Bronchial epithelial cell (primary cell): ENCODE data around the gene CSNK1D. TPM values are rescaled to one million over a fixed set of nuclear protein-coding genes. Genes with fewer than 3 reads are reported as not detected.

Experiments
- DNase-seq: peaks from one replicate; pipeline ENCODE4 v3.0.0-alpha.2; 2010; ENCODE audit warnings: low read depth
- FAIRE-seq: peaks from 2 replicates; lab custom pipeline; 2011; peaks lifted over from hg19 to GRCh38; lab: Jason Lieb, UNC
- H3K27me3 ChIP-seq: 2 replicates; pipeline ENCODE4 v1.5.1; 2011; ENCODE audit warnings: low read length; ENCODE audit not compliant: control insufficient read depth, insufficient read depth
- H3K36me3 ChIP-seq: 2 replicates; pipeline ENCODE4 v1.5.1; 2011; ENCODE audit warnings: low read length; ENCODE audit not compliant: control insufficient read depth, insufficient read depth
- H3K4me3 ChIP-seq: 2 replicates; pipeline ENCODE4 v1.5.1; 2011; ENCODE audit warnings: mild to moderate bottlenecking, low read depth, low read length, control low read depth
- total RNA-seq: library from RNA; depleted of rRNA; stranded (reverse); fragments of >200 nt; gene quantifications from 2 replicates; pipeline ENCODE4 v1.2.1, GENCODE V29; 2014
- TF ChIP-seq, protein P1 (sequence below): IDR thresholded peaks from 2 replicates; pipeline ENCODE4 v1.5.1; 2011; ENCODE audit warnings: mild to moderate bottlenecking, moderate library complexity, low read length, control low read depth, inconsistent platforms; ENCODE audit not compliant: insufficient read depth, severe bottlenecking

CSNK1D gene
- total RNA-seq, 1 donor from 2014 or later = 72.4 TPM

DNA sequence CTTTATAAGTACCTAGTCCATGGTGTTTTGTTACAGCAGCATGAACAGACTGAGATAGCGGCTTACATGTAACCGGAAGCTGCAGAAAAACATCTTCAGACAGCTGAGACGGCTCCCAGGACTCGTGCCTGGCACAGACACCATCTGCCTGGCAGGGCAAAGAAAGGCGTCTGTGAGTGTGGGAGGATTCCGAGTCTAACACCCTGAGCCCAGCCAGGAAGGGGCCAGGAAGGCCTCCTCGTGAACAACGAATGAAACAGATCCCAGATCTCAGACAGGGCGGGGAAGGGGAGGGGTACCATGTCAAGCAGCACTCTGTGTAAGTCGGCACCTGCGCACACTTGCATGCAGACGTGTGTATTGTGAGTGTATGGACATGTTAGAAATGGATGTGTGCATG is 4.4 kb upstream of the CSNK1D start:
- H3K4me3 ChIP-seq = no peak overlapping the region
- TF ChIP-seq, protein P1, sequence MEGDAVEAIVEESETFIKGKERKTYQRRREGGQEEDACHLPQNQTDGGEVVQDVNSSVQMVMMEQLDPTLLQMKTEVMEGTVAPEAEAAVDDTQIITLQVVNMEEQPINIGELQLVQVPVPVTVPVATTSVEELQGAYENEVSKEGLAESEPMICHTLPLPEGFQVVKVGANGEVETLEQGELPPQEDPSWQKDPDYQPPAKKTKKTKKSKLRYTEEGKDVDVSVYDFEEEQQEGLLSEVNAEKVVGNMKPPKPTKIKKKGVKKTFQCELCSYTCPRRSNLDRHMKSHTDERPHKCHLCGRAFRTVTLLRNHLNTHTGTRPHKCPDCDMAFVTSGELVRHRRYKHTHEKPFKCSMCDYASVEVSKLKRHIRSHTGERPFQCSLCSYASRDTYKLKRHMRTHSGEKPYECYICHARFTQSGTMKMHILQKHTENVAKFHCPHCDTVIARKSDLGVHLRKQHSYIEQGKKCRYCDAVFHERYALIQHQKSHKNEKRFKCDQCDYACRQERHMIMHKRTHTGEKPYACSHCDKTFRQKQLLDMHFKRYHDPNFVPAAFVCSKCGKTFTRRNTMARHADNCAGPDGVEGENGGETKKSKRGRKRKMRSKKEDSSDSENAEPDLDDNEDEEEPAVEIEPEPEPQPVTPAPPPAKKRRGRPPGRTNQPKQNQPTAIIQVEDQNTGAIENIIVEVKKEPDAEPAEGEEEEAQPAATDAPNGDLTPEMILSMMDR = no peak
- no peaks in the 10 kb centered on the region for H3K36me3 ChIP-seq
- FAIRE-seq = no peak
- no peaks in the 10 kb centered on the region for H3K27me3 ChIP-seq
- no peak for DNase-seq

DNA sequence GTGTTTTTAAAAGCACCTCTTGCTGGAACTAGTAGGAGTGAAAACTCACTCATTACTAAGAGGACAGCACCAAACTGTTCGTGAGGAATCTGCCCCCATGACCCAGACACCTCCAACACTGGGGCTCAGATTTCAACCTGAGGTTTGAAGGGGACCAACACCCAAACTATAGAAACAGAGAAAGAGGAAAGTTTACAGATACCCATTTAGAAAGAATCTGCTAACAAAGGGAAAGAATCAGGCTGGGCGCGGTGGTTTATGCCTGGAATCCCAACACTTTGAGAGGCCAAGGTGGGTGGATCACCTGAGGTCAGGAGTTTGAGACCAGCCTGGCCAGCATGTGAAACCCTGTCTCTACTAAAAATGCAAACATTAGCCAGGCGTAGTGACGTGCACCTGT is 3.4 kb upstream of the CSNK1D start:
- DNase-seq = no peak
- Histone ChIP-seq H3K36me3 (no peaks in the 10 kb centered on the region), H3K27me3 (no peaks in the 10 kb centered on the region), H3K4me3 (no peak overlapping the region)
- TF ChIP-seq, protein P1 = no peak
- no peak for FAIRE-seq

DNA sequence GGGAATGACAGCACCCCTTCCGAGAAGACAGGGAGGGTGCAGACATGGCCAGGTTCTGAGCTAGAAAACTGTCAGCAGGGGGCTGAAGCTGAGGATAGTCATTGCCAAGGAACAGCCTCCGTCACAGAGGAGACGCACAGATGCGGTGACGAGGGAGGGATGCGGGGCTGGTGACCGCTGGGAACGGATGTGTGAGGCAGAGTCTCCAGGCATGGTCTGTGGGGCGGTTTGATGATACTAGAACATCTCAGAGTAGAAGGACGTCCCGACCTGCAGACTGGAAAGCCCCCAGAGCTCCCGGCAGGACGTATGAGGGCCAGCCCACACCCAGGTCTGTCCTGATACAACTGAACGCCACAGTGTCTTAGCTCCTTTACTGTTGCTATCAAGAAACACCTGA is 1.8 kb upstream of the CSNK1D start:
- Histone ChIP-seq H3K27me3 (no peaks in the 10 kb centered on the region), H3K4me3 (no peak overlapping the region), H3K36me3 (peaks cover 9% of the 10 kb centered on the region)
- TF ChIP-seq, protein P1 = no peak
- no peak for DNase-seq
- no peak for FAIRE-seq

DNA sequence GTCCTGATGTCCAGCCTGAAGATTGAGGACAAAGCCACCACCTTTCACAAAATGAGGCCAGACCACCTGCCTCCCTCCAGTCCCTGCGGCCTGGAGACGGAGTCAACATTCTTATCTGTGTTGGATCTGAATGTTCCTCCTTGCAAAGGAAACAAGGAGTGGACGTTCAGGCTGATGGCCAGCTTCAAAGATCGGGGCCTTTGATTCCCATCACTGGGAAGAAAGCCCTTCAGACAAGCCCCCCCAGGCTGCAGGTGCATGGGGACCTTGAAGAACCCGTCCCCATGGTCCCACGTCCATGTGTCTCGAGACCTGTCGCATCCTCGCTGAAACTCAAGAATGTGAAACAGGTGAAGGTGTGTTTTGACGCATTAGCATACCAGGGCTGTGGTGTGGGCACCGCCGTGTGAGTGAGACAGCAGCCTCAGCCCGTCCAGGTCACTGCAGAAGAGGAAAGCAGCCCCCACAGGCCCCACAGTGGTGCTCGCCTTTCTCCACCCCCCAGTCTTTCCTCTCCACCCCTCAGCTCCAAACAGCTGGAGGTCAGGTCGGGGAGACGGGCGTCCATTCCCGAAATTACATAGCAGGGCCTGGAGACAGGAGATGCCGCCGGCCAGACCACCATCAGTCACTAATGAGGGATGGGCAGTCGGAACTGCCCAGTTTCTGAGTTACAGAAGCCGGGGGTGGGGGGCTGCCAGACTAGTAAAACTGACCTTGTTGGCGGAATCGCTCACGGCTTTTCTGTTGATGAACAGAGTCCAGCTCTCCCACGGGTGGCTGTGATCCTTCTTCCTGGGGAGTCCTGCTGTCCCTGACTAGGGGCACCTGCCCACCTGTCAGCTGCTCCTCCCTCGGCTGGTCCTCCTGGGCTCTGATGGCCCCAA is 877 bp upstream of the CSNK1D start:
- Histone ChIP-seq H3K36me3 (peaks cover 9% of the 10 kb centered on the region), H3K4me3 (peak overlapping the region; percentile 84), H3K27me3 (no peaks in the 10 kb centered on the region)
- DNase-seq (no peak), FAIRE-seq (no peak)
- TF ChIP-seq, protein P1 = no peak

DNA sequence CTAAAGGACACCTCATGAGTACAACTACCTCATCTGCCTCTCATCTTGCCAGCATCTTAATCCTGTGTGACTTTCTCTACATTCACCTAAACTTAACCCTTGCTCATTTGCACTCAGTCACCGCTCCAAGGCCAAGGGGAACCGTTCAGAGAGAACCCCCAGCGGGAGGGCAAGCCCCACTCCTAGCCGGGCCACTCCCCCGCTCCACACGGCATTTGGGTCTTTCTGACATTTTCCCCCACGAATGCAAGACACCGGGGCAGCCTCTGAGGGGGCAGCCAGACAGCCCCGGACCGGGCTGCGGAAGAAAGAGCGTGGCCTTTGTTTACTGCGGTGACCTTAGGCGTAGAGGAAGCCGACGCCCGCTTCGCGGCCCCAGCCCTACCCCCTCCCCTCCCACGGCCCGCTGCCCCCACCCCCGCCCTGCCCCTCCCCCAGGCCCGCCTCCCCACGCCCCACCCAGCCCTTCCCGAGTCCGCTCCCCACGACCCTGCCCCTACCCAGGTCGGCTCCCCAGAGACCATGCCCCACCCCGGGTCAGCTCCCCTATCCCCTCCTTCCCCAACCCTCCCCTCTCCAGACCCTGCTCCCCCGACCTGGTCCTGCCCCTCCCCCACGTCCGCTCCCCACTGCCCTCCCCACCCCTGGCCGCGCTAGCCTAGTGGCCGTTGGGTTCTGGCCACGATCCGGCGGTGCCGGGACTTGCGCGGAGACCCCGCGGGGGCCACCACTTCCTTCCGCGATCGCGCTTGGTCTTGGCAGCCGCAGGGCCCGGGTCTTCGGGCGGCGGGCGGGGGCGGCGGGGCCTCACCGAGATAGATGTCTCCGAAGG is 789 bp downstream of the CSNK1D start:
- TF ChIP-seq, protein P1 = no peak
- no peak for FAIRE-seq
- Histone ChIP-seq H3K4me3 (peak overlapping the region; percentile 84), H3K36me3 (peaks cover 11% of the 10 kb centered on the region), H3K27me3 (no peaks in the 10 kb centered on the region)
- no peak for DNase-seq
